DMS53 (cell line): ENCODE data around the gene KCTD18.

ENCODE experiments used
- DNase-seq: peaks from one replicate; lab custom pipeline; 2025; lab: John Stamatoyannopoulos, UW

The KCTD18 gene

GRCh38 chr2:200509612-200510433 lies at the start of gene KCTD18:
KCTD18 (minus strand) TSS chr2:200510068; CDS start chr2:200507016, 3,052 bp downstream.
- DNase-seq = peak; percentile 93

DNA sequence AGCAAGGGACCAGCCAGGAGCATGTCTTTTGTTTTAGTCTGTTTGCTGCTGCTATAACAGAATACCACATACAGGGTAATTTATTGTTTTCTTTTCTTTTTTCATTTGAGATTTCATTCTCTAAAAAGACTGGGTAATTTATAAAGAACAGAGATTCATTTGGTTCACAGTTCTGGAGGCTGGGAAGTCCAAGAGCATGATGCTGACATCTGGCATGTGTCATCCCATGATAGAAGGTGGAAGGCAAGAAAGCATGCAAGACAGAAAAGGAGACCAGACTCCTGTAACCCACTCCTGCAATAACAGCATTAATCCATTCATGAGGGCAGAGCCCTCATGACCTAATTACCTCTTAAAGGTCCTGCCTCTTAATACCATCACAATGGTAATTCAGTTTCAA lies 30.9 kb upstream of the KCTD18 start:
- DNase-seq = no peak

GRCh38 chr2:200538139-200538538 lies 28.3 kb upstream of the KCTD18 start:
- no peak for DNase-seq

- no peak for DNase-seq
Measured at GRCh38 chr2:200534572-200534971, 24.7 kb upstream of the KCTD18 start.

- DNase-seq = no peak
Measured at GRCh38 chr2:200533754-200534153, 23.9 kb upstream of the KCTD18 start.

DNA sequence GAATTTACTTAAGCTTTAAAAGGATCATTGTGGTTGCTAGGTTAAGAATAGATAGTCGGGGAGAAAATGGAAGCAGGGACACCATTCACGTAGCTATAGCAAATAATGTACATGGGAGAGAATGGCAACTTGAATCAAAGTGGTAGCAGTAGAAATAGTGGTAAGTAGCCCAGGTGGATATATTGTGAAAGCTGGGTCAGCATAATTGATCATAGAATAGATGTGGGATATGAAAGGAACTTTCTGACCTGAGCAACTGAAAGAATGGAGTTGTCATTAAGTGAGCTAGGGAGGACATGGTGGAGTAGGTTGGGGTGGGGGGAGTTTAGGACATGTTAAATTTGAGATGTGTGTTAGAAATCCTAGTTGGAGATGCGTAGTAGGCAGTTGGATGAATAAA lies 18.4 kb upstream of the KCTD18 start:
- DNase-seq = no peak

GRCh38 chr2:200525882-200526651 lies 16.2 kb upstream of the KCTD18 start, which contains the start of gene SGO2:
SGO2 (plus strand) TSS chr2:200526207; CDS start chr2:200532976, 6,769 bp downstream.
- peak; percentile 98 for DNase-seq

DNA sequence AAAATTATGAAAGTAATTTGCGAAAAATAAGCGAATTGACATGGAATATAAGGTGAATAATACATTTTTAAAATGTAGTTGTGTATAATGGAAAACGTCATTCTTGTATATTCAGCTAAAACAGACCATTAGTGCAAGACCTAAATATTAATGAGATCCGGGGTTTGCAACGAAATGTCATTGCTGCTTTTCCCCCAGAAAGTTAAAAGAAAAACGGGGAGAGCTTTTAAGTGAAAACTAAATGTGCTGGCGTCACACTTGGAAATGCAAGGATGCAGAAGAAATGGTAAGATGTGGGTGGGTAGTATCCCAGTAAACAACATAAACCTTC lies 15.6 kb upstream of the KCTD18 start:
- DNase-seq = no peak

DNA sequence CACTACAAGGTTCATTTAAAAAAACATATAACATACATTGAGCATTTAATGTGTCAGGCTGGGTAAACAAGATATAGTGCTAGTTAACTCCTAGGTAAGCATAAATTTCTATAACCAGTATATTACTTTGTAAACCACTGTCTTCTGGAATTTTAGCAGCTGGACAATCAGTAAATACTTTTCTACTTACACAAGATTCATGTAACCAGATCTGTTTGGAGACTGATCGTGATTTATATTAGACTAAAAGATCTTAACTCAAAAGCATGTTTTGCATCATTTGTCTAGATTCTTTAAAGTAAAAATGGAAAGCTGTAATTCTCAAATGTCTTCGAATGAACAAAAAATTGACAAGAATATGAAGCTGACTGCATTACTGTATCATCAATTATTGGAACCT lies 15.2 kb upstream of the KCTD18 start:
- no peak for DNase-seq

GRCh38 chr2:200523604-200524003 lies 13.7 kb upstream of the KCTD18 start:
- no peak for DNase-seq

DNA sequence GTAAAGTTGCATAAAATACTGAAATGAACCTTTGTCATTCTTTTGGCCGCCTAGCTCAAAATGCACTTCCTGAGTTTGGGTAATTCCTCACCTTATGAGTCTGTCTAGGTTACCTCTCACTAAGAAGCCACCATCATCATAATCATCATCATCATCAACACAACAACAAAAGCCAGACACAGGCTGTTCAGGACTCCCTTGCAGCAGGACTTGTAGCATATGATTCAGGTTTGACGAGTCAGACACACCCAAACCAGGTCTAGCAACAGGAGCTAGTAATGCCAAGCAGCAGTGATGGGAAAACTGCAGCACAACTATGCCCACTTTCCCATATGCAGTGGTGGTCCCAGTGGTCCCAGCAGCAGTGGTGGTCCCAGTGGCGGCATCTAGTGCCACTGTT lies 13.3 kb upstream of the KCTD18 start:
- peak; percentile 9 for DNase-seq

- DNase-seq = no peak
Measured at GRCh38 chr2:200515155-200515554, 5.3 kb upstream of the KCTD18 start.

DNA sequence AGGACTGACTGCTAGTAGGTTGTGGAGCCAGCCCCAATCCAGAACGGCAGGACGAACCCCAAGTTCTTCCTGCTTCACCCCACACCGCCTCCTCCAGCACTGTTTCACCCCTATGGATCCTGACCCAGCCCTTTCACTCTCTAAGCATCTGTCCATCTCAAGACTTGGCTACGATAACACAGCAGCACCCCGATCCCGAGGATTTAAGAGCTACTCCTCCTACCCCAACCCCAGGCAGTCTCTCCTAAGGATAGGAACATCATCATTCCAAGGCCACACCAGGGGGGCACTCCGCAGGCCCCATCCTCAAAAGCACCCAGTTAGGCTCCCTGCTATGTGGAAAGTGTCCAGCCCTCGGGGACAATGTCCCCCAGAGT lies 645 bp downstream of the KCTD18 start:
- DNase-seq = peak; percentile 49

GRCh38 chr2:200507179-200507578 lies 2.7 kb downstream of the KCTD18 start:
- peak; percentile 11 for DNase-seq

GRCh38 chr2:200506679-200507078 lies 3.2 kb downstream of the KCTD18 start:
- DNase-seq = no peak

DNA sequence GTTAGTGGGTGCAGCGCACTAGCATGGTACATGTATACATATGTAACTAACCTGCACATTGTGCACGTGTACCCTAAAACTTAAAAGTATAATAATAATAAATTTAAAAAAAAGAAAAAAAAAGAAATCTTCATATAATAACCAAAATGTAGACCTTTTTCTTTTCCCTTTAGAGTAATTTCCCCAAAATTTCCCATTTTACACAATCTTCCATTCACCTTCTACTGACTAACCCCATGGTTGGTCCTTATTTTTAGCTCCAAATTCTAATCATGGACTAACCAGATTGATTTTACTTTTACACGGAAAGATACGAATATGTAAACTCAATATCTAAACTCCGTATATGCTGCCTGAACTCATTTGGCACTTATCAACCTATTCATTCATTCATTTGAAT lies 7.7 kb downstream of the KCTD18 start:
- no peak for DNase-seq

GRCh38 chr2:200498402-200499162 lies 11.3 kb downstream of the KCTD18 start:
- DNase-seq = no peak

GRCh38 chr2:200496696-200497095 lies 13.2 kb downstream of the KCTD18 start:
- no peak for DNase-seq

- no peak for DNase-seq
Measured at GRCh38 chr2:200494048-200494447, 15.8 kb downstream of the KCTD18 start.

- DNase-seq = no peak
Measured at GRCh38 chr2:200492656-200493055, 17.2 kb downstream of the KCTD18 start.

DNA sequence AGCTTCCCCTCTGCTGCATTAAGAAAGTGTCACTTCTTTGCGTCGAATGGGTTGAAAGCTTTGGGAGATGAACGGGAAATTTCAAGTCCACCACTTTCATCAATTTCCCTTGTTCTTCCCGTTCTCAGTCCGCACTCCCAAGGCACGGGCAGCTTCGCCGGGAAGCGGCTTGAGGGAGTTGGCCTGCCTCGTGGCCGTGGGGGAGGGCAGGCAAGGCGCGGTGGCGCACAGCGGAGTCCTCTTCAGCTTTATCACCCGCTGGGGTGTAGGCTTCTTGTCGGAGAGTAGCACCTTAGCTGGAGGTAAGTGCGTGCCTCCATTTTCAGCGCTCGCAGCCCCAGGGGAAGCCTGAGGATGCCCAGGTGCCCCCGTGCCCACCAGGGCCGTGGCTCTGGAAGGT lies 19.9 kb downstream of the KCTD18 start:
- DNase-seq = no peak

- DNase-seq = no peak
Measured at GRCh38 chr2:200488169-200488568, 21.7 kb downstream of the KCTD18 start.

GRCh38 chr2:200486529-200486928 lies 23.3 kb downstream of the KCTD18 start:
- DNase-seq = no peak
